Measurements from ENCODE around the gene ARRDC1. TPM values are rescaled to one million over a fixed set of nuclear protein-coding genes. Genes with fewer than 3 reads are reported as not detected.

ARRDC1 gene
- polyA plus RNA-seq, 2 of the 4 experiments (the other 2 are of a cell fraction) = 20.7 to 22.5 TPM

GRCh38 chr9:137631345-137632229, 26.1 kb downstream of the ARRDC1 start:
- no peak for TF ChIP-seq CEBPB (IDR thresholded peaks at IDR 0.05)
- DNase-seq (ENCODE audit: low read depth in 1 of 2, low spot score in 1 of 2) (no peak), FAIRE-seq (no peak), ATAC-seq (peak in 1 of 2 experiments; percentile 33; a peak in 2 of 6 replicates)
- ChIA-PET CTCF (interaction anchor here (1.1 kb wide), 1 partner anchor 9 kb away, joined by 3 read pairs; no protein-coding TSS in a partner anchor), POLR2A (no interaction called here)
- Histone ChIP-seq H3K27ac (no peak overlapping the region), H3K4me3 (no peak overlapping the region), H3K9me3 (no peaks in the 10 kb centered on the region), H3K4me2 (no peak overlapping the region), H3K4me1 (peaks cover 14% of the 10 kb centered on the region; the same call in 2 of the 3 replicates)
- 82% methylated on average over 16 of the region's 16 CpGs for WGBS (ENCODE audit: missing lambda C conversion rate)

GRCh38 chr9:137632230-137633161, 27.0 kb downstream of the ARRDC1 start:
- no peak for DNase-seq (ENCODE audit: low read depth in 1 of 2, low spot score in 1 of 2)
- ChIA-PET POLR2A (no interaction called here), CTCF (no interaction called here)
- Histone ChIP-seq H3K4me1 (peaks cover 14% of the 10 kb centered on the region; the same call in 2 of the 3 replicates), H3K4me2 (no peak overlapping the region), H3K9me3 (no peaks in the 10 kb centered on the region), H3K27ac (no peak overlapping the region), H3K4me3 (no peak overlapping the region)
- FAIRE-seq = no peak
- TF ChIP-seq RARB (CRISPR knock-in tag; IDR thresholded peaks at IDR 0.05) (no peak), ESRRA (IDR thresholded peaks at IDR 0.05; ENCODE audit: borderline replicate concordance, low read length) (no peak), FOSB (CRISPR knock-in tag; IDR thresholded peaks at IDR 0.05) (no peak), ZNF302 (CRISPR knock-in tag; IDR thresholded peaks at IDR 0.05) (no peak), NPAS2 (CRISPR knock-in tag; IDR thresholded peaks at IDR 0.05; ENCODE audit: borderline replicate concordance) (no peak), CHD2 (IDR thresholded peaks at IDR 0.05; ENCODE audit: low read length, partially characterized antibody) (no peak), BCL3 (IDR thresholded peaks at IDR 0.05) (no peak), MYC (IDR thresholded peaks at IDR 0.05; ENCODE audit: borderline replicate concordance, low read length) (no peak), SREBF2 (IDR thresholded peaks at IDR 0.05) (no peak), PBX3 (IDR thresholded peaks at IDR 0.05) (no peak), NR3C1 (IDR thresholded peaks at IDR 0.05) (no peak), GATA3 (IDR thresholded peaks at IDR 0.05; ENCODE audit: borderline replicate concordance) (no peak), HES2 (IDR thresholded peaks at IDR 0.05) (no peak), RAD21 (conservative IDR thresholded peaks at IDR 0.05 in 1 of 2, IDR thresholded peaks at IDR 0.05 in 1 of 2) (no peak), JUNB (IDR thresholded peaks at IDR 0.05) (no peak), FOSL2 (IDR thresholded peaks at IDR 0.05) (no peak), FOSL2 (CRISPR knock-in tag; IDR thresholded peaks at IDR 0.05) (no peak), REST (IDR thresholded peaks at IDR 0.05) (no peak)
- peak; percentile 13 to 23; a peak in 3 of 6 replicates for ATAC-seq
- WGBS (ENCODE audit: missing lambda C conversion rate) = 84% methylated on average over 23 of the region's 23 CpGs

Measured in A549 (cell line).